Neural cell (in vitro differentiated cells): ENCODE measurements around the gene FUT8.

Source experiments
- CTCF ChIP-seq: fragments of 450-650 bp; IDR thresholded peaks from 2 replicates; pipeline ENCODE4 v1.5.1; 2014; ENCODE audit warnings: antibody characterized with exemption, mild to moderate bottlenecking, moderate library complexity; ENCODE audit not compliant: poor library complexity, severe bottlenecking
- EP300 ChIP-seq: fragments of 450-650 bp; conservative IDR thresholded peaks from 2 replicates; pipeline ENCODE4 v1.6.1; 2014; ENCODE audit warnings: antibody characterized with exemption, mild to moderate bottlenecking, moderate library complexity; ENCODE audit not compliant: poor library complexity, severe bottlenecking
- EZH2 ChIP-seq: fragments of 200-600, 300-800 bp; shearing (Covaris generic), sonication (generic); IDR thresholded peaks from 2 replicates; pipeline ENCODE4 v1.6.1; 2014; ENCODE audit warnings: antibody characterized with exemption, low read length, borderline replicate concordance, mild to moderate bottlenecking; ENCODE audit not compliant: insufficient read depth, poor library complexity, severe bottlenecking
- MXI1 ChIP-seq: fragments of 450-650 bp; conservative IDR thresholded peaks from 2 replicates; pipeline ENCODE4 v1.6.1; 2014; ENCODE audit warnings: antibody characterized with exemption, mild to moderate bottlenecking; ENCODE audit not compliant: poor library complexity, severe bottlenecking
- RAD21 ChIP-seq: fragments of 450-650 bp; conservative IDR thresholded peaks from 2 replicates; pipeline ENCODE4 v1.6.1; 2014; ENCODE audit warnings: antibody characterized with exemption, mild to moderate bottlenecking, moderate library complexity
- REST ChIP-seq: IDR thresholded peaks from 2 replicates; pipeline ENCODE4 v1.6.1; 2012; ENCODE audit warnings: borderline replicate concordance
- SMC3 ChIP-seq: fragments of 450-650 bp; conservative IDR thresholded peaks from 2 replicates; pipeline ENCODE4 v1.6.1; 2014; ENCODE audit warnings: antibody characterized with exemption, mild to moderate bottlenecking, moderate library complexity; ENCODE audit not compliant: poor library complexity
- TAF1 ChIP-seq: IDR thresholded peaks from 2 replicates; pipeline ENCODE4 v1.6.1; 2012; ENCODE audit warnings: low read depth

- no peak for TF ChIP-seq SMC3
- TF ChIP-seq CTCF = no peak
- TF ChIP-seq RAD21 = no peak
- no peak for TF ChIP-seq EP300
- TF ChIP-seq EZH2 = no peak
- no peak for TF ChIP-seq TAF1
- no peak for TF ChIP-seq MXI1
- no peak for TF ChIP-seq REST
These were observed 376.8 kb downstream of the FUT8 start for GRCh38 chr14:65789363-65789762.
